GOT3 (cell line): ENCODE measurements around the gene ZNF628.

Experiments
- DNase-seq: peaks from one replicate; lab custom pipeline; 2025; ENCODE audit warnings: mixed read lengths; lab: John Stamatoyannopoulos, UW

The ZNF628 gene

GRCh38 chr19:55465460-55466240 lies 10.8 kb upstream of the ZNF628 start:
- no peak for DNase-seq

- no peak for DNase-seq
These were observed 10.2 kb upstream of the ZNF628 start for GRCh38 chr19:55466241-55466614.

- DNase-seq: no peak
These were observed 9.0 kb upstream of the ZNF628 start for GRCh38 chr19:55467236-55468053.

GRCh38 chr19:55468054-55468393 lies 8.4 kb upstream of the ZNF628 start:
- DNase-seq: no peak

GRCh38 chr19:55471266-55471665 lies 5.2 kb upstream of the ZNF628 start:
- no peak for DNase-seq

- DNase-seq: no peak
These were observed 4.0 kb upstream of the ZNF628 start for GRCh38 chr19:55472463-55472862.

- DNase-seq: no peak
These were observed 3.0 kb upstream of the ZNF628 start for GRCh38 chr19:55473225-55474012.

- DNase-seq: no peak
These were observed 1.9 kb upstream of the ZNF628 start for GRCh38 chr19:55474269-55475265.

GRCh38 chr19:55477905-55478304 lies 1.5 kb downstream of the ZNF628 start:
- DNase-seq: no peak

GRCh38 chr19:55478364-55478763 lies 1.9 kb downstream of the ZNF628 start:
- no peak for DNase-seq

- no peak for DNase-seq
These were observed 2.6 kb downstream of the ZNF628 start for GRCh38 chr19:55479045-55479444.

GRCh38 chr19:55479451-55480230 lies 3.2 kb downstream of the ZNF628 start:
- no peak for DNase-seq

- no peak for DNase-seq
These were observed 4.9 kb downstream of the ZNF628 start for GRCh38 chr19:55481148-55481793.

GRCh38 chr19:55481794-55482155 lies 5.4 kb downstream of the ZNF628 start:
- DNase-seq: no peak

GRCh38 chr19:55482156-55482961 lies 5.9 kb downstream of the ZNF628 start:
- no peak for DNase-seq

- DNase-seq: no peak
These were observed 6.7 kb downstream of the ZNF628 start for GRCh38 chr19:55482967-55483705.

- no peak for DNase-seq
These were observed 7.5 kb downstream of the ZNF628 start for GRCh38 chr19:55483706-55484592.
